GF-D8 (cell line): ENCODE results near the gene DUS4L.
"Not testable (repeated sequence)": the region's sequence is repeated elsewhere in the genome, so short reads cannot be mapped to it uniquely, and the experiment has no call there.

Experiments used
- DNase-seq: peaks from one replicate; lab custom pipeline; 2025; lab: John Stamatoyannopoulos, UW

Gene DUS4L

GRCh38 chr7:107563775-107564552 is at the start of gene DUS4L, which contains the start of gene COG5:
Gene DUS4L, plus strand, starts transcription at chr7:107563971. Its CDS starts 3,100 bp downstream, at chr7:107567071.
Gene COG5, minus strand, starts transcription at chr7:107563920. Its CDS starts 24 bp downstream, at chr7:107563896.
- peak; percentile 51 for DNase-seq

- DNase-seq, result no peak
Observed at GRCh38 chr7:107526672-107527071, 37.1 kb upstream of the DUS4L start.

GRCh38 chr7:107527196-107527595 is 36.6 kb upstream of the DUS4L start:
- no peak for DNase-seq

GRCh38 chr7:107528461-107528860 is 35.3 kb upstream of the DUS4L start:
- DNase-seq, result no peak

- no peak for DNase-seq
Observed at GRCh38 chr7:107530751-107531150, 33.0 kb upstream of the DUS4L start.

- DNase-seq, result no peak
Observed at GRCh38 chr7:107534139-107534538, 29.6 kb upstream of the DUS4L start.

- DNase-seq, result not testable (repeated sequence)
Observed at GRCh38 chr7:107537228-107537627, 26.5 kb upstream of the DUS4L start.

GRCh38 chr7:107538001-107538400 is 25.8 kb upstream of the DUS4L start:
- no peak for DNase-seq

- DNase-seq, result no peak
Observed at GRCh38 chr7:107543338-107543993, 20.3 kb upstream of the DUS4L start.

GRCh38 chr7:107544848-107545591 is 18.8 kb upstream of the DUS4L start:
- DNase-seq, result no peak

- no peak for DNase-seq
Observed at GRCh38 chr7:107551936-107552335, 11.8 kb upstream of the DUS4L start.

GRCh38 chr7:107555893-107556292 is 7.9 kb upstream of the DUS4L start:
- no peak for DNase-seq

GRCh38 chr7:107559864-107560263 is 3.9 kb upstream of the DUS4L start:
- no peak for DNase-seq

- DNase-seq, result no peak
Observed at GRCh38 chr7:107560898-107561516, 2.8 kb upstream of the DUS4L start.

GRCh38 chr7:107563081-107563774 is 543 bp upstream of the DUS4L start:
- peak; percentile 35 for DNase-seq

- DNase-seq, result no peak
Observed at GRCh38 chr7:107564553-107565298, 955 bp downstream of the DUS4L start.

GRCh38 chr7:107570298-107570697 is 6.5 kb downstream of the DUS4L start:
- no peak for DNase-seq

- DNase-seq, result no peak
Observed at GRCh38 chr7:107573537-107573936, 9.8 kb downstream of the DUS4L start.

- no peak for DNase-seq
Observed at GRCh38 chr7:107579554-107579884, 15.7 kb downstream of the DUS4L start.

GRCh38 chr7:107579885-107580715 is 16.3 kb downstream of the DUS4L start, which contains the start of gene BCAP29:
Gene BCAP29, plus strand, starts transcription at chr7:107580246. Its CDS starts 527 bp downstream, at chr7:107580773.
- peak; percentile 29 for DNase-seq
